ENCODE measurements around the gene TNS1.
A peak's percentile ranks its signal among the peaks of the same experiment; 100 is the strongest.

Gene TNS1

GRCh38 chr2:217955881-217956493 lies 46.8 kb downstream of the TNS1 start:
- no peak for DNase-seq

DNA sequence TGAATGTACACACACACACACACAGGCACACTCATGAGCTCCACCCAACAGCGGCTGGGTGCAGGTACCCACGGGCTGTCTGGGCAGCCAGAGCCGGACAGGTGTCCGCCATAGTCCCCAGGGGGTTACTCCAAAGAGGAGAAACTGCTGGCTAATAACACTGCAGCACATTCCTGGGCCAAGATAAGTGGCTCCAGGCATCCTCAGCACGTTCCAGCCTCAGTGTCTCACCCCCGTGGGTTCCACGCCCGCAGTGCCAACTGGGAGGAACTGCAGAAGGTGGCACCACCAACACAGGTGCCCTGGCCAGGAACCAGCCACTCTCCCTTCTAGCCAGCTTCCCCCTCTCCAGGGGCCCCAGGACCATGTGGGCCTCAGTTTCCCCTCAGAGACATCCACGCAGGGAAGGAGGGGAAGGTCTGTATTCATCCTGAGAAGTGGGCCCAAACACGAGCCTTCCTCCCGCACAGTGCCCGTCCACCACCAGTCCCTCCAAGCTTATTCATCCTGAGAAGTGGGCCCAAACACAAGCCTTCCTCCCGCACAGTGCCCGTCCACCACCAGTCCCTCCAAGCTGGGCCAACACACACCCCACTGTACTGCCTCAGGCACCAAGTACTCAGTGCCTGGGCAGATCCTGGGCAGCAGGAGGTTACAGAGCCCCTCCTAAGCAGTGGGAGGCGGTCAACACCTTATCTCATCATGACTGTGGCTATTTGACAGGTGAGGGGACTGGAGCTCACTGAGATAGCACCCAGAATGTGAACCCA lies 47.6 kb downstream of the TNS1 start:
- no peak for DNase-seq

DNA sequence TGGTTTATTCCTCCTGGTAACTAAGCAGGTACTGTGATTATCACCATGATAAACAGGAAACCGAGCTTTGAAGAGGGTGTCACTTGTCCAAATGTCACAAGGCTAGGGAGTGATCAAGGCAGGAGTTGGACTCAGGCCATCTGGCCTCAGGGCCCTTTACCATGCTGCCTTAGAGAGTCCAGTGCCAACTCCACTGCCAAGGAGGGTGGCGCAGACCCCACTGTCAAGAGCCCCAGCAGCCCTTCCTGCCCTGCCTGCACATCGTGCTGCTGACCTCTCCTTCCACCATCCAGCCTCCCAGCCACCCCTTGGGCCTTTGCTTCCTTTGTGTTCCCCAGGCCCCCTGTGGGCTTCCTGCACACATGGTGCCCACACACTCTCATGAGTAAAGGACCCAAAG lies 48.3 kb downstream of the TNS1 start:
- DNase-seq = no peak

DNA sequence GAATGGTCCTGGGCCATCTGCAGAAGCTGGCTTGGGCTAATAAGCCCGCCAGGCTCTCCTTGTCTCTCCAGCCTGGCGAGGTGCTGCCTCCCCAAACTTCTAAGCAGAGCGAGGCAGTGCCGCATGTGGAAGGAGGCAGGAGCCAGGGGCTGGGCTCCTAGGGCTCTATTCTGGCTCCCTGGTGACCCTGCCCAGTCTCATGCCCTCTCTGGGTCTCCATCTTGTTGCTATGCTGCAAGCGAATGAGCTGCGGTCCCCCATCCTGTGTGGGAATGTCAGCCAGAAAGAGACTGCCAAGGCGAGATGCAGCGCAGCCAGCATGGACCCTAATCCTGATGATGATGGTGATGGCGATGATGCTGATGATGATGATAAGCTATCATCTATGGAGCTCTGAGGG lies 48.7 kb downstream of the TNS1 start:
- DNase-seq = no peak

DNA sequence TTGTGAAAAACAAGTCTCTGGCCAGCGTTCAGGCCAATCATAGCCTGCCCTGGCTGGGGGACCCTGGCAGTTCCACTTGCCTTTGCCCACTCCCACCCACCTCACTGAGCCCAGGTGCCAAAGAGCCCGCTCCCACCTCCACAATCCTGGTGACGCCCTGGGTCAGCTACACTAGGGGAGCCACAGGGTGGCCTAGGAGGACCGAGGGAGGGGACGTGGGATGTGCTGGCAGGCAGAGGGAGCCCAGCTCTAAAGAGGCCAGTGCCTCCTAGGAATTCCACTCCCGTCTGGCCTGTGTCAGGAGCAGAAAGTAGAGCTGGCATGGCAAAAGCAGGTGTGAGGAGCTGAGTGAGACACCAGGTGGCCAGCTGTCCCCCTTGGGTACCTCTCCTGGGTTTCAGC lies 49.3 kb downstream of the TNS1 start:
- DNase-seq = no peak

DNA sequence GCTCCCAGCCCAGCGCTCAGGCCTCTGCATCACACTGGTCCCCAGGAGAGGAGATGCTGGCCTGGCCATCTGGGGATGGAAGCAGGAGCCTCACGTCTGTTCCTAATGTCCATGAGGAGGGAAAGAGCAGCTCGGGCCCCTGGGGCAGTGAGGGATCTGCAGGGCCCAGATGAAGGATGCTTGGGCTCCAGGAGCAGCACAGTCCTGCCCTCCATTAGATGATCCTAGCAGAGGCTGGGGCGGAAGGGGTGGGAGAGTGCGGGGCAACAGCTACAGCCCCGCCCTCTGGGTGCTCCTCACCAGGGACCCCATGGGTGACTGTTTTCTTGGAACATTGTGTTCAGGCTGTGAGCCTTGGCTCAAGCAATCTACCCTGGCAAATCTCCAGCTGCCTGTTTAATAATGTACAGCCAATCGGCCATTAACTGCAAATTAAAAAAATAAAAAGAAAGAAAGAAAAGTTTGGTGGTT lies 49.7 kb downstream of the TNS1 start:
- no peak for DNase-seq

DNA sequence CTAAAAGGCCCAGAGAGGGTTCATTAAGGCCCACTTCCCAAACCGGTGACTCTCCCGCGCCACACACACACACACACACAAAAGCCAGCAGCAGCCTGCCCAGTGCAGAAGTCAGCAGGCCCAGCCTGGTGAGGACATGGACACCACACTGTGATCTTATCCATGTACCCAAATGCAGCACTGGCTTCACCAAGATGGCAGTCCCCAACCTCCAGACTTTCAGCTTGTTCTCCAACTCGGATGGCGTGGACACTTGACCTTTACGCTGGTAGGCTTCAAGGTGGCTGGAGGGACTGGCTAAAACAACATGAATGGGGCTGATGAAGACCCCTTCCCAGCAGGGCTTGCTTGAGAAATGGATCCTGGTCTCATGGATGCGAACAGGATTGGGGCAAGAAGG lies 50.4 kb downstream of the TNS1 start:
- DNase-seq = no peak

- no peak for DNase-seq
Observed at GRCh38 chr2:217951521-217952247, 51.1 kb downstream of the TNS1 start.

DNA sequence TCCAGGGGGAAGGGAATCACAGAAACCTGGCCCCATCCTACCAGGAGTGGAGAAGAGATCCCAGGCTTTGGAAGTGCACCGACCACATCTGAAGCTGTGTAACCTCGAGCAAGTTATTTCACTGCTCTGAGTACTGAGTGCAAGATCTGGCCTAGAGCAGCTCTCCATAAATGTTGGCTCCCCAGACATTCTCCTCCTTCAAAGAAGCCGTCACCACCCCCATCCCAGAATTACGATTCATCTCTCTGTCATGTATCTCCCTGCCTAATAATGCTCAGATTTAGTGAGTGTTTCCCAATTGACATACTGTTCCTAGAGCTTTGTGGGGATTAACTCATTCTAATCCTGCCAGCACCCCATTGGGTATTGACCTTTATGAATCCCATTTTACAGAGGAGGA lies 51.7 kb downstream of the TNS1 start:
- DNase-seq = no peak

GRCh38 chr2:217950401-217950871 lies 52.4 kb downstream of the TNS1 start:
- DNase-seq = no peak

DNA sequence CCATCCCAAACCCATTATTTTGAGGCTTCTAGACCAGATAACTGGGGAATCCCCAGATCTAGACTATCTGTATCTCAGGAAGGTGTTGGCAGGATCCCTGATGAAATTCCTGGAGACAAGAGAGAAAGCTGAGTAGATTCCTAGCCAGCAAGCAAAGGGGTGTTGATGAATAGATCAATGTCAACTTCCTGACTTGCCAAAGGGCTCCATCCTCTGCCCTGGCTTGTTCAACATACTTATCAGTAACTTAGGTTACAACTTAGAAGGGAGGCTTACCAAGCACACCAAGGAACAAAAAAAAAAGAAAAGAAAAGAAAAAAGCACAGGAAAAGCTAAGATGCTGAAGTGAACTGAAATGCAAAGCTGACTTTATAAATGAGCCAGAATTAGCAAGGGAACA lies 53.3 kb downstream of the TNS1 start:
- DNase-seq = no peak

- no peak for DNase-seq
Observed at GRCh38 chr2:217948897-217949296, 53.9 kb downstream of the TNS1 start.

- DNase-seq = no peak
Observed at GRCh38 chr2:217948351-217948791, 54.4 kb downstream of the TNS1 start.

DNA sequence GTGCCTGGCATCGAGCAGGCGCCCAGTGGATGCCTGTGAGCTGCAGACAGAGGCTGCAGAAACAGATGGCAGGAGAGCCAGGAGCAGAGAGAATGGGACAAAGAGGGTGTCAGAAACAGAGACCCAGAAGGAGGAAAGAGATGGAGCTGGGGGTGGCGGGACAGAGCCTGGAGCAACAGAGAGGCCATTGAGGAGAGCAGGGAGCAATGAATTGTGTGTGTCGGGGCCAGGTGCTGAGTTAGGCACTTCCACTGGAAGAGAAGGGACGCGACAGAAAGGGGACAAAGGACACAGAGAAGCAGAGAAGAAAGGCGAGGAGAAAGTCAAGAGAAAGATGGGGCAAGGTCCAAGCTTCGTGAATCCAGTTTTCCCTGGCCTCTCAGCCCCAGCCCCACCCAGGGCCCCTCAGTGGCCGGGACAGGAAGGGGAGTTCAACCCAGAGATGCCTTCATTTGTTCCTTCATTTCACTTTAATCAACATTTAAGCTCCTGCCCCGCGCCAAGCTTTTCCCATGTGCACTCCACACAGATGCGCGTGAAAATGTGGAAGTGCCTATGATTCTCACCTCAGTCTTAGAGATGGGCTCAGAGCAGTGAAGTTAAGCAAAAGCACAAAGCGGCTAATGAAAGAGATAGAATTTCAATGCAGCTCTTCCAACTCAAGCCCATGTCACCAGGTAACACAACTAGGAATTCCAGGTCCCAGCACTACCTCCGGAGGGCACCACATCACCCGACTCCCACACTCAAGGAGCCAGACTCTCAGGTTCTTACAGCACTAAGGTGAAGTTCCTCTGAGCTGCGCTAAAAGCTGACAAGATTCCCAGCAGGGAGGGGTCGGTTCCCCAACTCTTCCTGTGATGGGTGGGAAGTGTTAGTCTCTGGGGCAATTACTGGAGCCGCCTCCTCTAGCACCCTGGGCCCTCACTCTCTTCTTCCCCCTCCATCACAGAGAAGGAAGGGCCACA lies 55.1 kb downstream of the TNS1 start:
- DNase-seq = no peak

DNA sequence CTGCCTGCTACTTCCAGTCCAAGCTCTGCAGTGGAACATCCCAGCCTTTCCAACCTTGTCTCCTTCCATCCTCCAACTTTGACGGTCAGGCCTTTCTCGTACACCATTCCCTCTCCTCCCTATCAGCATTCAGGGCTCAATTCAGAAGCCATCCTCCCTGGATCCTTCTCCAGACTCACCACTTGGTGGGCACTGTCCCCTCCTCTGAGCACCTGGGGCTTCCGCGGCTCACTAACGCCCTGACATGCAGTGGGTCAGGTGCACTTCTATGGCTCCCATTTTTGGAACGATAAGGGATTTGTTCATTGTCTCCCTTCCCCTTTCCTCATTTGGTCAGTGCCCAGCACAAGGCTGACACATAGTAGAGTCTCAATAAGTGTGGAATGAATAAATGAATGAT lies 56.7 kb downstream of the TNS1 start:
- DNase-seq = no peak

- DNase-seq = no peak
Observed at GRCh38 chr2:217945530-217945929, 57.3 kb downstream of the TNS1 start.

DNA sequence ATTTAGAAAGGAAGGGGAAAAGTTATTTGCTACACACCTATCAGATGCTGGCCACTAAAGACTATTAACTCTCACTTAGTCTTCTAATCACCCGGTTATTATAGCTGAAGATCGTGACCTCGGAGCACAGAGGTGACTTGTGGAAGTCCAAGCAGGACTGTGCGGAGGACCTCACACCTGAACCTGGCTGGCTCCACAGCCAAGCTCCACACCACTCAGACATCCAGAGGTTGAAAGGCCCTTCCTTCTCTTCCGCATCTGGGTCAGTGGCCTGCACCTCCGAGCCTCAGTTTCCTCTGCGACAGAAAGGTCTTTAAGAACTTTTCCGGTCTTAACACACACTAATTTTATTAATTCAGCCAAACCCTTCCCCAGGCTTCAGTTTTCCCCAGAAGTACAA lies 57.9 kb downstream of the TNS1 start:
- DNase-seq = no peak

DNA sequence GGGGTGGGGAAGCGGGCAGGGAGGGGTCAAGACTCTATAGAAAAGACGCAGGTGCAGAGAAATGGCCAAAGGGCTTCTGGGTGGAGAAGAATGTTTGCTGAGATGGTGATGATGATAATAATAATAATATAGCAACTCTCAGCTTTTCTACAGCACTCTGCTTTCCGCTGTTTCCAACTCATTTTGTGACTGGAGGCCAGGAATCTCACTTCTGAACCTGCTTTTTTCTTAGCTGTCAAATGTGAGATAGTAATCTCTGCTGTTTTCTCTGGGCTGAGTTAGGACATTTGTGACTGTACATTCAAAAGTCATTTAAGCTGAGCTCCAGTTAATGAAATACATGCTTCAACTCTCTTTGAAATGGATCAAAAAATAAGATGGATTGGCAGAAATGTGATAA lies 58.4 kb downstream of the TNS1 start:
- no peak for DNase-seq

DNA sequence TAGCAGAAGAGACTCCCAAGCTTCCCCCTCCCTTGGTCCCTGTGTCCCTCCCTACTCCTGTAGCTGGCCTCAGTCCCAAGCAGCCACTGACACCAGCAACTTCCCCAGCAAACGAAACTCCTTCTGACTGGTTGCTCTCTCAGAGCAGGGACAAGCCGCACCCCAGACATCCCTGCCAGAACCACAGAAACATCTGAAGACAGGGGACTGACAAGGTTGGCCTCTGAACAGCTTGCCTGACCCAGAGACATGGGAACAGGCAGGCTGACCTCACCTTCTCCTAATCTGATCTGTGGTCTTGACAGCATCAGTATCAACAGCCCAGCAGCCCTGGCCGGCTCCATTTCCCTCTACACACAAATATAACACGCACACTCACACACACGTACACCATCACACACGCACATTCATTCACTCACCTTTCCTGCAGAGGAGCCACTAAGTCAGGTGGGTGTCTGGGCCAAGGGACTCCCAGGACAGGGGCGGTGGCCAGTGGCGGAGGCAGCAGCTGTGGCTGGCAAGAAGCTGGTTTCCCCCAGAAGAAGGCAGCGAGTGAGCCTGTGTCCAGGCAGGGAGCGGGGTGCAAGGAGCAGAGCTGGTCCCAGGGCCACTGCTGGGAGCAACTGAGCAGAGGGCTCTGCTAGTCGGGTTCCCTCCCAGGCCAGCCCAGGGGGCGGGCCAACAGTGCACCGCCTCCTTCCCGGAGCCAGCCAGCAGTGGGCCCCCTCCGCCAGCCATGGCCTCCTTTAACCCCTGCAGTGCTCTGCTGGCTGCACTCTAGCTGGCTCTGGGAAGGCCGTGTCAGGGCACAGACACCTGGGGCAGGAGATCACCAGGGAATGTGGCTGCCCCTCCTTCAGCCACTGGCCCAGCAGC lies 59.1 kb downstream of the TNS1 start:
- peak in 1 of 2 experiments; percentile 25 for DNase-seq

DNA sequence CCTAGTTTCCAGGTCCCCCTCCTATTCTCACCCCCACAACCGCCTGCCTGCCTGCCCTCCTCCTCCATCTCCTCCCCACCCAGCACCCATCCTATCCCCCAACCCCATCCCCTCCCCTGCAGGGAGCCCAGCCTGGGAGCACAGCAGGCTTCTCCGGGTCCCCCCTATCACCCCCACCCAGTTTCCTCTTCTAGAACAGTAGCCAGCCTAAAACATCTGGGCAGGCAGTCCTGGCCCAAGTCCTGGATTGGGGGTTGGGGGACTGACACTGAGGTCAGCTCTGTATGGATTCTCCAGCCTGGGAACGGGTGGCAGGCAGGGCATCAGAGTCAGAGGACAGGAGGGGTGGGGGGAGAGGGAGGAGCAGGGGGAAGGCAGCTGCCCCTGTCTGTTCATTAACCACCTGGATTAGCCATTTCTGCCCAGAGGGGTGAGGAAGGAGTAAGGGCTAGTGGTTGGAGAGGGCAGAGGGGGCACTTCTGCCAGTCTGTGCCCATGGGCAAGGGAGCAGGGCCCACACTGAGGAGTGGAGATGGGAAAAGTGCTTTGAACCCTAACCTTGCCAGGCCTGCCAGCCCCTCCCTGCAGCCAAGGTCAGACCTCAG lies 60.0 kb downstream of the TNS1 start:
- no peak for DNase-seq

All from SHP77 (cell line).